Activated CD4-positive, alpha-beta T cell treated with anti-CD3 and anti-CD28 coated beads for 36 hours (primary cell): ENCODE measurements around the gene CLSTN2. TPM values are rescaled to one million over a fixed set of nuclear protein-coding genes. Genes with fewer than 3 reads are reported as not detected.

Source experiments
- ATAC-seq: fragments of 200-7000 bp; cut with Tn5 transposase; one replicate; pipeline ENCODE4 v1.10.0; 2021; ENCODE audit warnings: mild to moderate bottlenecking, moderate library complexity
- CTCF ChIA-PET: fragments of 350-600 bp; sonication (Branson Sonifier 250); formaldehyde crosslinking; loops from one replicate; lab custom pipeline; 2021; ENCODE audit warnings: antibody characterized with exemption; lab: Charles Lee
- POLR2A ChIA-PET: fragments of 350-600 bp; sonication (Branson Sonifier 250); formaldehyde crosslinking; loops from one replicate; lab custom pipeline; 2021; ENCODE audit warnings: antibody characterized with exemption, inconsistent platforms; lab: Charles Lee
- DNase-seq: peaks from one replicate; pipeline ENCODE4 v3.0.0-alpha.2; 2020
- H3K27ac Mint-ChIP-seq: one replicate; pipeline ENCODE4 v1.8.0; 2021; ENCODE audit warnings: mixed read lengths
- H3K27me3 Mint-ChIP-seq: one replicate; pipeline ENCODE4 v1.8.0; 2021; ENCODE audit warnings: mixed read lengths
- H3K36me3 Mint-ChIP-seq: one replicate; pipeline ENCODE4 v1.8.0; 2021; ENCODE audit warnings: low read depth, mixed read lengths
- H3K4me1 Mint-ChIP-seq: one replicate; pipeline ENCODE4 v1.8.0; 2021; ENCODE audit warnings: mixed read lengths
- H3K4me3 Mint-ChIP-seq: one replicate; pipeline ENCODE4 v1.8.0; 2021; ENCODE audit warnings: mild to moderate bottlenecking, moderate library complexity, mixed read lengths
- H3K9me3 Mint-ChIP-seq: one replicate; pipeline ENCODE4 v1.8.0; 2021; ENCODE audit warnings: low read depth, mixed read lengths
- intact Hi-C, 2 experiments: fragments of 100-400 bp; cut with DNase I in 1 of 2; cut with micrococcal nuclease in 1 of 2; formaldehyde crosslinking; loops; one replicate each; pipeline versions ENCODE4 v1.14.2 to v1.15.1; 2022 to 2024; cut with DNase I, micrococcal nuclease
- total RNA-seq, 2 experiments: library from RNA; stranded (reverse); gene quantifications; one replicate each; pipeline ENCODE4 v1.2.3, GENCODE V29; 2021

CLSTN2 gene
- total RNA-seq, 2 experiments from 2014 or later: not detected

- H3K27ac Mint-ChIP-seq: no peak overlapping the region
- DNase-seq (no peak), ATAC-seq (no peak)
- ChIA-PET POLR2A (no interaction called here), CTCF (no interaction called here)
- H3K9me3 Mint-ChIP-seq: no peaks in the 10 kb centered on the region
- H3K27me3 Mint-ChIP-seq: peaks cover 2% of the 10 kb centered on the region
- H3K36me3 Mint-ChIP-seq: no peaks in the 10 kb centered on the region
- no peak overlapping the region for H3K4me3 Mint-ChIP-seq
- H3K4me1 Mint-ChIP-seq: peaks cover 3% of the 10 kb centered on the region
- intact Hi-C loops: no loop called here
Measured at GRCh38 chr3:140378571-140379340, 443.8 kb downstream of the CLSTN2 start.

GRCh38 chr3:140384028-140384771, 449.2 kb downstream of the CLSTN2 start:
- intact Hi-C loops: no loop called here
- ATAC-seq (no peak), DNase-seq (no peak)
- no peaks in the 10 kb centered on the region for H3K4me1 Mint-ChIP-seq
- H3K27ac Mint-ChIP-seq: no peak overlapping the region
- H3K4me3 Mint-ChIP-seq: no peak overlapping the region
- ChIA-PET POLR2A (no interaction called here), CTCF (no interaction called here)
- H3K36me3 Mint-ChIP-seq: no peaks in the 10 kb centered on the region
- H3K9me3 Mint-ChIP-seq: no peaks in the 10 kb centered on the region
- H3K27me3 Mint-ChIP-seq: no peaks in the 10 kb centered on the region

- no peak for DNase-seq
- Mint-ChIP-seq H3K27me3 (no peaks in the 10 kb centered on the region), H3K27ac (no peak overlapping the region), H3K9me3 (no peaks in the 10 kb centered on the region), H3K36me3 (no peaks in the 10 kb centered on the region), H3K4me1 (no peaks in the 10 kb centered on the region), H3K4me3 (no peak overlapping the region)
- ATAC-seq: no peak
- ChIA-PET CTCF (no interaction called here), POLR2A (no interaction called here)
- intact Hi-C loops: no loop called here
Measured at GRCh38 chr3:140384876-140385275, 449.9 kb downstream of the CLSTN2 start.

- H3K4me3 Mint-ChIP-seq: no peak overlapping the region
- no peaks in the 10 kb centered on the region for H3K4me1 Mint-ChIP-seq
- CTCF ChIA-PET: no interaction called here
- DNase-seq: no peak
- intact Hi-C loops: no loop called here
- H3K27me3 Mint-ChIP-seq: peaks cover 2% of the 10 kb centered on the region
- no peak overlapping the region for H3K27ac Mint-ChIP-seq
- no peaks in the 10 kb centered on the region for H3K9me3 Mint-ChIP-seq
- POLR2A ChIA-PET: no interaction called here
- H3K36me3 Mint-ChIP-seq: no peaks in the 10 kb centered on the region
- ATAC-seq: no peak
Measured at GRCh38 chr3:140386357-140387100, 451.5 kb downstream of the CLSTN2 start.

- CTCF ChIA-PET: no interaction called here
- intact Hi-C loops: no loop called here
- Mint-ChIP-seq H3K36me3 (no peaks in the 10 kb centered on the region), H3K27me3 (peaks cover 2% of the 10 kb centered on the region), H3K27ac (no peak overlapping the region), H3K9me3 (no peaks in the 10 kb centered on the region), H3K4me3 (no peak overlapping the region), H3K4me1 (no peaks in the 10 kb centered on the region)
- POLR2A ChIA-PET: no interaction called here
- DNase-seq (no peak), ATAC-seq (no peak)
Measured at GRCh38 chr3:140387244-140387643, 452.3 kb downstream of the CLSTN2 start.

GRCh38 chr3:140388202-140388922, 453.4 kb downstream of the CLSTN2 start:
- ATAC-seq (no peak), DNase-seq (no peak)
- Mint-ChIP-seq H3K36me3 (no peaks in the 10 kb centered on the region), H3K4me1 (no peaks in the 10 kb centered on the region), H3K4me3 (no peak overlapping the region), H3K9me3 (no peaks in the 10 kb centered on the region), H3K27me3 (peaks cover 2% of the 10 kb centered on the region), H3K27ac (no peak overlapping the region)
- intact Hi-C loops: no loop called here
- POLR2A ChIA-PET: no interaction called here
- CTCF ChIA-PET: interaction anchor here (0.5 to 0.7 kb wide), 2 partner anchors 187 to 476 kb away, joined by 3 read pairs; no protein-coding TSS in a partner anchor

GRCh38 chr3:140391061-140391460, 456.1 kb downstream of the CLSTN2 start:
- CTCF ChIA-PET: no interaction called here
- intact Hi-C loops: no loop called here
- Mint-ChIP-seq H3K4me3 (no peak overlapping the region), H3K27me3 (peaks cover 3% of the 10 kb centered on the region), H3K9me3 (no peaks in the 10 kb centered on the region), H3K27ac (no peak overlapping the region), H3K4me1 (no peaks in the 10 kb centered on the region), H3K36me3 (no peaks in the 10 kb centered on the region)
- POLR2A ChIA-PET: no interaction called here
- ATAC-seq: no peak
- DNase-seq: no peak

GRCh38 chr3:140394488-140395133, 459.6 kb downstream of the CLSTN2 start:
- POLR2A ChIA-PET: interaction anchor here (0.7 kb wide), 1 partner anchor 16 kb away, joined by 3 read pairs; no protein-coding TSS in a partner anchor
- ATAC-seq (no peak), DNase-seq (no peak)
- Mint-ChIP-seq H3K36me3 (no peaks in the 10 kb centered on the region), H3K4me1 (no peaks in the 10 kb centered on the region), H3K27me3 (peaks cover 3% of the 10 kb centered on the region), H3K4me3 (no peak overlapping the region), H3K9me3 (no peaks in the 10 kb centered on the region), H3K27ac (no peak overlapping the region)
- CTCF ChIA-PET: interaction anchor here (0.7 kb wide), 1 partner anchor 72 kb away, joined by 4 read pairs; no protein-coding TSS in a partner anchor
- intact Hi-C loops: no loop called here

- Mint-ChIP-seq H3K36me3 (no peaks in the 10 kb centered on the region), H3K27ac (no peak overlapping the region), H3K9me3 (no peaks in the 10 kb centered on the region), H3K4me3 (no peak overlapping the region), H3K27me3 (peaks cover 3% of the 10 kb centered on the region), H3K4me1 (no peaks in the 10 kb centered on the region)
- CTCF ChIA-PET: interaction anchor here (0.7 kb wide), 1 partner anchor 71 kb away, joined by 4 read pairs; no protein-coding TSS in a partner anchor
- ATAC-seq (no peak), DNase-seq (no peak)
- POLR2A ChIA-PET: no interaction called here
- intact Hi-C loops: no loop called here
Measured at GRCh38 chr3:140395134-140396075, 460.4 kb downstream of the CLSTN2 start.

GRCh38 chr3:140396110-140396509, 461.1 kb downstream of the CLSTN2 start:
- Mint-ChIP-seq H3K9me3 (no peaks in the 10 kb centered on the region), H3K36me3 (no peaks in the 10 kb centered on the region), H3K27ac (no peak overlapping the region), H3K4me1 (no peaks in the 10 kb centered on the region), H3K27me3 (peaks cover 2% of the 10 kb centered on the region), H3K4me3 (no peak overlapping the region)
- CTCF ChIA-PET: no interaction called here
- DNase-seq (no peak), ATAC-seq (no peak)
- POLR2A ChIA-PET: no interaction called here
- intact Hi-C loops: no loop called here
